Parathyroid adenoma (tissue), 2 donors: ENCODE data around the gene SERPINI1.

Experiments
- H2AFZ ChIP-seq: fragments of 300-600 bp; sonication (generic); one replicate; pipeline ENCODE4 v1.7.0; 2017; ENCODE audit warnings: antibody characterized with exemption, mild to moderate bottlenecking
- H3K27ac ChIP-seq: fragments of 300-600 bp; sonication (generic); one replicate; pipeline ENCODE4 v1.7.0; 2017
- H3K27me3 ChIP-seq: fragments of 300-600 bp; sonication (generic); one replicate; pipeline ENCODE4 v1.7.0; 2017; ENCODE audit warnings: low read length; ENCODE audit not compliant: control insufficient read depth, insufficient read depth
- H3K36me3 ChIP-seq: fragments of 300-600 bp; sonication (generic); one replicate; pipeline ENCODE4 v1.7.0; 2017; ENCODE audit warnings: low read length; ENCODE audit not compliant: control insufficient read depth, insufficient read depth
- H3K4me1 ChIP-seq: fragments of 300-600 bp; sonication (generic); one replicate; pipeline ENCODE4 v1.7.0; 2017; ENCODE audit warnings: control low read depth
- H3K4me2 ChIP-seq: fragments of 300-600 bp; sonication (generic); one replicate; pipeline ENCODE4 v1.7.0; 2017; ENCODE audit warnings: low read length
- H3K4me3 ChIP-seq: fragments of 300-600 bp; sonication (generic); one replicate; pipeline ENCODE4 v1.7.0; 2017; ENCODE audit warnings: low read depth, low read length
- H3K79me2 ChIP-seq: fragments of 300-600 bp; sonication (generic); one replicate; pipeline ENCODE4 v1.7.0; 2017; ENCODE audit warnings: control low read depth
- H3K9ac ChIP-seq: fragments of 300-600 bp; sonication (generic); one replicate; pipeline ENCODE4 v1.7.0; 2017; ENCODE audit warnings: mild to moderate bottlenecking
- H3K9me3 ChIP-seq: fragments of 300-600 bp; sonication (generic); one replicate; pipeline ENCODE4 v1.7.0; 2017; ENCODE audit warnings: low read length; ENCODE audit not compliant: control insufficient read depth
- TF ChIP-seq, protein P1 (sequence below): fragments of 300-600 bp; sonication (generic); IDR thresholded peaks from one replicate; pipeline ENCODE4 v1.7.0; 2017; ENCODE audit warnings: antibody characterized with exemption, mild to moderate bottlenecking
- donor health status: primary hyperparathyroidism.

The SERPINI1 gene

DNA sequence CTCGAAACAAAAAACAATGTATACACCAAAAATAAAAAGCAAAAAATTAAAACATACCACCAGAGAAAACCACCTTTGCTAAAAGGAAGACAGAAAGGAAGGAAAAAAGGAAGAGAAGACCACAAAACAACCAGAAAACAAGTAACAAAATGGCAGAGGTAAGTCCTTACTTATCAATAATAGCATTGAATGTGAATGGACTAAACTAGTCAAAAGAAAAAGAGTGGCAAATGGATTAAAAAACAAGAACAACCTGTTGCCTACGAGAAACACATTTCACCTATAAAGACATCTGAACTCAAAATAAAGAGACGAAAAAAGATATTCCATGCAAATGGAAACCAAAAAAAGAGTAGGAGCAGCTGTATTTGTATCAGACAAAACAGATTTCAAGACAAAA is 23.1 kb upstream of the SERPINI1 start:
- Histone ChIP-seq H3K79me2 (peaks cover 20% of the 10 kb centered on the region), H3K9ac (no peak overlapping the region), H3K4me1 (no peaks in the 10 kb centered on the region), H3K36me3 (no peaks in the 10 kb centered on the region), H3K4me3 (no peak overlapping the region), H3K9me3 (no peaks in the 10 kb centered on the region), H2AFZ (no peak overlapping the region), H3K27ac (no peak overlapping the region), H3K4me2 (no peak overlapping the region), H3K27me3 (no peaks in the 10 kb centered on the region)
- TF ChIP-seq, protein P1, sequence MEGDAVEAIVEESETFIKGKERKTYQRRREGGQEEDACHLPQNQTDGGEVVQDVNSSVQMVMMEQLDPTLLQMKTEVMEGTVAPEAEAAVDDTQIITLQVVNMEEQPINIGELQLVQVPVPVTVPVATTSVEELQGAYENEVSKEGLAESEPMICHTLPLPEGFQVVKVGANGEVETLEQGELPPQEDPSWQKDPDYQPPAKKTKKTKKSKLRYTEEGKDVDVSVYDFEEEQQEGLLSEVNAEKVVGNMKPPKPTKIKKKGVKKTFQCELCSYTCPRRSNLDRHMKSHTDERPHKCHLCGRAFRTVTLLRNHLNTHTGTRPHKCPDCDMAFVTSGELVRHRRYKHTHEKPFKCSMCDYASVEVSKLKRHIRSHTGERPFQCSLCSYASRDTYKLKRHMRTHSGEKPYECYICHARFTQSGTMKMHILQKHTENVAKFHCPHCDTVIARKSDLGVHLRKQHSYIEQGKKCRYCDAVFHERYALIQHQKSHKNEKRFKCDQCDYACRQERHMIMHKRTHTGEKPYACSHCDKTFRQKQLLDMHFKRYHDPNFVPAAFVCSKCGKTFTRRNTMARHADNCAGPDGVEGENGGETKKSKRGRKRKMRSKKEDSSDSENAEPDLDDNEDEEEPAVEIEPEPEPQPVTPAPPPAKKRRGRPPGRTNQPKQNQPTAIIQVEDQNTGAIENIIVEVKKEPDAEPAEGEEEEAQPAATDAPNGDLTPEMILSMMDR, result no peak

DNA sequence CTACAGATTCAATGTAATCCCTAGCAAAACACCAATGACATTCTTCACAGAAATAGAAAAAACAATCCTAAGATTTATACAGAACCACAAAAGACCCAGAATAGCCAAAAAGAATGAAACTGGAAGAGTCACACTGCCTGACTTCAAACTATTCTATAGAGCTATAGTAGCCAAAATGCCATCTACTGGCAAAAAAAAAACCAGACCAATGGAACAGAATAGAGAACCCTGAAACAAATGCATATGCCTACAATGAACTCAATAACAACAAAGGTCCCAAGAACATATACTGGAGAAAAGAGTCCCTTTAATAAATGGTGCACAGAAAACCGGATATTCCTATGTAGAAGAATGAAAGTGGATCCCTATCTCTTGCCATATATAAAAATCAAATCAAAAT is 20.6 kb upstream of the SERPINI1 start:
- Histone ChIP-seq H3K9ac (no peak overlapping the region), H3K9me3 (no peaks in the 10 kb centered on the region), H3K4me1 (no peaks in the 10 kb centered on the region), H3K4me3 (no peak overlapping the region), H3K36me3 (no peaks in the 10 kb centered on the region), H3K27ac (no peak overlapping the region), H3K4me2 (no peak overlapping the region), H2AFZ (no peak overlapping the region), H3K27me3 (no peaks in the 10 kb centered on the region), H3K79me2 (peaks cover 28% of the 10 kb centered on the region)
- TF ChIP-seq, protein P1, result no peak

DNA sequence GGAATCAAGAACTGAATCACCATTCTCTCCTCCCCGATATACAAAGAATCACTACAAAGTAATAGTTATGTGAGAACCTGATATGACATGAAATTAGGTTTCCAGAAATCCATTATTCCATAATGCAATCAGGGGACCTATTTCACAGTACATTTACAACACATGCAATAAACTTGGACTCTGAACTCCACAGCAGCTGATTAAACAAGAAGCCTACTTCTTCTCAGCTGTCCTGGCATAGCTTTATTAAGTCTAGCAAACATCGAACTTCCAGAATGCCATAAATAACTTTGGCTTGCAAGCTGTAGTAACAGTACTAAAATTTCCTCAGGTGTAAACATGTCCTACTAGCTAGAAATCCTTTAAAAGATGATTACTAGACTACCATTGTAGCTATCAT is 18.6 kb upstream of the SERPINI1 start:
- Histone ChIP-seq H3K9me3 (no peaks in the 10 kb centered on the region), H3K4me2 (no peak overlapping the region), H3K27me3 (no peaks in the 10 kb centered on the region), H3K4me1 (no peaks in the 10 kb centered on the region), H3K4me3 (no peak overlapping the region), H3K9ac (no peak overlapping the region), H3K36me3 (no peaks in the 10 kb centered on the region), H2AFZ (no peak overlapping the region), H3K27ac (no peak overlapping the region), H3K79me2 (peaks cover 24% of the 10 kb centered on the region)
- TF ChIP-seq, protein P1, result no peak

DNA sequence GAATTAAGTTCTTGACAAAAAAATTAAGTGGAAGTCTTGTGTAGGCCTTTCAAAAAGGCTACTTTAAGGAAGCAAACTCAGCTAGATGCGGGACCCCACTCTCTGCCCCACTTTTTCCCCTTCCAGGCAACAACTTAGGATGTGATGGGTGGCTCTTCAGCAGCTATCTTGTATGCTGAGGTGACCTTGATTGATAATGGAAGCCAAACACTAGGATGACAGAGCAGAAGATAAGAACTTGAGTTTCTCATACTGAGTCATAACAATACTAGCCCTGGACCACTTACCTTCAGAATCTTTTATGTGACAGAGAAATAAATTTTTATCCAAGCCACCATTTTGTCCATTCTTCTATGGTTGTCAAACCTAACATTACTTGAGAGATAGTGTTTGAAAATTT is 16.9 kb upstream of the SERPINI1 start:
- Histone ChIP-seq H3K27ac (no peak overlapping the region), H3K4me3 (no peak overlapping the region), H3K27me3 (no peaks in the 10 kb centered on the region), H3K36me3 (no peaks in the 10 kb centered on the region), H2AFZ (no peak overlapping the region), H3K9me3 (no peaks in the 10 kb centered on the region), H3K9ac (no peak overlapping the region), H3K79me2 (peaks cover 24% of the 10 kb centered on the region), H3K4me2 (no peak overlapping the region), H3K4me1 (no peaks in the 10 kb centered on the region)
- TF ChIP-seq, protein P1, result no peak

DNA sequence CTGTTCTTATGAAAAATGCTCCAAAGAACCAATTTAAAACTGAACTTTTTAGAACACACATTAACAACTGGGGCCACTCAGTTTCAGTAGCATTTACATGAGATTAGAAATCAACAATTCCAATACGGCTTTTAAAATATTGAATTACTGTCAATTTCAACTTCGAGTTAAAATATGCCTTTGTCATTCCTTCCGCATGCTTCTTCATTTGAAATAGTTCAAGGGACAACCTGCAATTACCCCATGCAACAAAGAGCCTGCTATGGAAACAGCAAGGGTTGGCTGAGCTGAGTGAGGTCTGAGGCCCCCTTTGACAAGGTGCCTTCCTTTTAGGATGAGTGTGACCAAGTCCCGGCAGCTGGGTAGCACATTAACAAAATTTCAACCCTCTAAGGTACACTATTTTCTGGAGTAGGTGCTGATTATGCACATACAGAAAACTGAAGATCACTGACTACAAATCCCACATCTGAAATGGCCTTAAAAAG is 12.5 kb upstream of the SERPINI1 start:
- H3K36me3 ChIP-seq, result no peaks in the 10 kb centered on the region
- H3K27ac ChIP-seq, result no peak overlapping the region
- TF ChIP-seq, protein P1, result no peak
- H3K27me3 ChIP-seq, result no peaks in the 10 kb centered on the region
- no peak overlapping the region for H2AFZ ChIP-seq
- peaks cover 28% of the 10 kb centered on the region for H3K79me2 ChIP-seq
- no peaks in the 10 kb centered on the region for H3K9me3 ChIP-seq
- no peaks in the 10 kb centered on the region for H3K4me1 ChIP-seq
- H3K4me2 ChIP-seq, result no peak overlapping the region
- H3K9ac ChIP-seq, result no peak overlapping the region
- no peak overlapping the region for H3K4me3 ChIP-seq
